ENCODE measurements around the gene GJC3.

Gene GJC3

DNA sequence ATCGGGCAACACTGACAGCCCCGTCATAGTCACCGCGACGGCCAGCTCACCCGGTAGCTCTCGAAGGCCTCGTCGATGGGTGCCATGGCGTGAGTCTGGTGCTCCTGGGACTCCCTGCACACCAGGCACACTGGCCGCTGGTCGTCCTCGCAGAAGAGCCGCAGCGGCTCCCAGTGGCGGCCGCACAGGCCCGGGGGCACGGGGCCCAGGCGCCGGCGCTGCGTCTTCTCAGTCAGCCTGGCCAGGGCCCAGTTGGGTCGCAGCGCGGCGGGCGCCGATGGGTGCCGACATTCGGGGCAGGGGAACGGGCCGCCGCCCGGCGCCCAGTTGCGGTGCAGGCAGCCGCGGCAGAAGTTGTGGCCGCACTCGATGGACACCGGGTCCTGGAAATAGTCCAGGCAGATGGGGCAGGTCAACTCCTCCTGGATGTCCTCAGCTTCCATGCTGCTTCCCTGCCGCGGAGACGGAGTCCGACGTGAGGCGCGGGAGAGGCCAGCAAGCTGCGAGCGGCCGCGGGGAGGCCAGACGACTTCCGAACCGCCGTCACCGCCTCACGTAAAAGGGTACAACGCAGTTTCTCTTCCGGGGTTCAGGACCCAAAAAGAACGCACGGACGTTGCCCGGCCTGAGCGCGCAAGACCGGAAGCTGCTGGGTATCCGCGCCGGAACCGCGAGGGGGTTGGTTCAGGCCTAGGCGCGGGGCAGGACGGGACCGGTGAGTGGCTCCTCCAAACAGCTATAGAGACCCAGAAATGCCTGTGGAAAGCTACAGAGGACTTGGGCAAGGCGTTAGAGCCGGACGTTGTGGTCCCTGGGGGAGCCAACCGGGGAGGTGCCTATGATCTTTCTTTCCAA is 10.2 kb downstream of the GJC3 start, which contains the start of gene TRIM4:
TRIM4 (minus strand) TSS at position 572 of the 855 bp plus-strand sequence; CDS start at position 443, 129 bp downstream.
- peak within 1 kb of the TSS; percentile 93 for H3K4me3 ChIP-seq (ENCODE audit: control insufficient read depth, low read depth, low read length)
- peak; percentile 78 for DNase-seq (ENCODE audit: low read depth)
- TF ChIP-seq, protein P1, sequence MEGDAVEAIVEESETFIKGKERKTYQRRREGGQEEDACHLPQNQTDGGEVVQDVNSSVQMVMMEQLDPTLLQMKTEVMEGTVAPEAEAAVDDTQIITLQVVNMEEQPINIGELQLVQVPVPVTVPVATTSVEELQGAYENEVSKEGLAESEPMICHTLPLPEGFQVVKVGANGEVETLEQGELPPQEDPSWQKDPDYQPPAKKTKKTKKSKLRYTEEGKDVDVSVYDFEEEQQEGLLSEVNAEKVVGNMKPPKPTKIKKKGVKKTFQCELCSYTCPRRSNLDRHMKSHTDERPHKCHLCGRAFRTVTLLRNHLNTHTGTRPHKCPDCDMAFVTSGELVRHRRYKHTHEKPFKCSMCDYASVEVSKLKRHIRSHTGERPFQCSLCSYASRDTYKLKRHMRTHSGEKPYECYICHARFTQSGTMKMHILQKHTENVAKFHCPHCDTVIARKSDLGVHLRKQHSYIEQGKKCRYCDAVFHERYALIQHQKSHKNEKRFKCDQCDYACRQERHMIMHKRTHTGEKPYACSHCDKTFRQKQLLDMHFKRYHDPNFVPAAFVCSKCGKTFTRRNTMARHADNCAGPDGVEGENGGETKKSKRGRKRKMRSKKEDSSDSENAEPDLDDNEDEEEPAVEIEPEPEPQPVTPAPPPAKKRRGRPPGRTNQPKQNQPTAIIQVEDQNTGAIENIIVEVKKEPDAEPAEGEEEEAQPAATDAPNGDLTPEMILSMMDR (IDR thresholded peaks at IDR 0.05; ENCODE audit: control insufficient read depth, insufficient read depth, low read depth, low read length, missing control alignments), result peak; percentile 10

DNA sequence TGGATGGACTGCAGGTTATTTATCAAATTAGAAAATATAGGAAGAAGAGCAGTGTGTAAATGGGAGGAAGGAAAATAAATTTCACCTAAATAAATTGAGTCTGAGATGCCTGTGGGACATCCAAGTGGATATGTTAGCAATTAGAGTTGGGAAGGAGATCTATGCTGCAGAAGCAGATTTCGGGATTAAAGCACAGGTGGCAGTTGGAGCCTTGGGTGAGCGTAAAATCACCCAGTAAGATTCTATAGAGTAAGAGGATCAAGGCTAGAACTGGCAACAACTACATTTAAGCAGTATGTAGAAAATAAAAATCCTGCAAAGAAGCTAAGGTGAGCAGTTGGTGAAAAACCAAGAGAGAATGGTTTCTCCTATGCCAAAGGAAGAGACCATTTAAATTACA is 18.4 kb downstream of the GJC3 start:
- H3K4me3 ChIP-seq (ENCODE audit: control insufficient read depth, low read depth, low read length), result no peak overlapping the region
- TF ChIP-seq, protein P1 (IDR thresholded peaks at IDR 0.05; ENCODE audit: control insufficient read depth, insufficient read depth, low read depth, low read length, missing control alignments), result no peak
- DNase-seq (ENCODE audit: low read depth), result no peak

DNA sequence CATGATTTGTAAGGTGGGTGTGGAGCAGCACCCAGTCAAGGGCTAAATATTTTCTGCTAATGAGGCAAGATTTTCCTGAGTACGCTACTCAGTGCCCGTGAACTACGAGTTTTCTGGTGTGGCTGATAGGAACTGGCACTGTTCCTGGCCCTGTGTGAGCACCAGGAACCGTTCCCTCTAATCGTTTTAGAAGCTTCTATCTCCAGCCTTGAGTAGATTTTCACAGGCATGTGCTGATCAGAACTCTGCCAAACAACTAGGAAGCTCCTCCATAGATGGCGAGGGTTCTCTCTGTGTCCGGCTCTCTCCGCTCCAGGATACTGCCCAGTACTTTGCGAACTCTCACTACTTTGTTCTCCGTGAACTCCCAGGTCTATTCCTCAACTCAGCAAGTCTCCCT is 27.8 kb downstream of the GJC3 start:
- TF ChIP-seq, protein P1 (IDR thresholded peaks at IDR 0.05; ENCODE audit: control insufficient read depth, insufficient read depth, low read depth, low read length, missing control alignments), result no peak
- DNase-seq (ENCODE audit: low read depth), result no peak
- H3K4me3 ChIP-seq (ENCODE audit: control insufficient read depth, low read depth, low read length), result no peak overlapping the region

DNA sequence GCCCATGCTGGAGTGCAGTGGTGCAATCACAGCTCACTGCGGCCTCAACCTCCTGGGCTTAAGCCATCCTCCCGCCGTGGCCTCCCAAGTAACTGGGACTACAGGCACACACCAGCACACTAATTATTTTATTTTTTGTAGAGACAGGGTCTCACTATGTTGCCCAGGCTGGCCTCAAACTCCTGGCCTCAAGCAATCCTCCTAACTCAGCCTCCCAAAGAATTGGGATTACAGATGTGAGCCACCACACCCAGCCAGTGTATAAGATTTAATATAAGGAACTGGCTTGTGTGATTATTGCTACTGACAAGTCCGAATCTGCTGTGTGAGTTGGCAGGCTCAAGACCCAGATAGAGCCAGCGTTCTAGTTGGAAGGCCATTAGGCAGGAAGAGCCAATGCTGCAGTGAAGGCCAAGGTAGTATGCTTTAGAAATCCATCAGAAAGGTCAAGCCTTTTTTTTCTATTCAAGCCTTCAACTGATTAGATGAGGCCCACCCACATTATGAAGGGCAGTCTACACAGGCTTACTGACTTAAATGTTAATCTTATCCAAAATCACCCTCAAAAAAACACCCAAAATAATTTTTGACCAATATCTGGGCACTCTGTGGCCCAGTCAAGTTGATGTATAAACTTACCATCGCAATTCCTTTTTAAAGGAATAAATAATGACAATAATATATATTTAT is 29.4 kb downstream of the GJC3 start:
- no peak for DNase-seq (ENCODE audit: low read depth)
- TF ChIP-seq, protein P1 (IDR thresholded peaks at IDR 0.05; ENCODE audit: control insufficient read depth, insufficient read depth, low read depth, low read length, missing control alignments), result no peak
- no peak overlapping the region for H3K4me3 ChIP-seq (ENCODE audit: control insufficient read depth, low read depth, low read length)

DNA sequence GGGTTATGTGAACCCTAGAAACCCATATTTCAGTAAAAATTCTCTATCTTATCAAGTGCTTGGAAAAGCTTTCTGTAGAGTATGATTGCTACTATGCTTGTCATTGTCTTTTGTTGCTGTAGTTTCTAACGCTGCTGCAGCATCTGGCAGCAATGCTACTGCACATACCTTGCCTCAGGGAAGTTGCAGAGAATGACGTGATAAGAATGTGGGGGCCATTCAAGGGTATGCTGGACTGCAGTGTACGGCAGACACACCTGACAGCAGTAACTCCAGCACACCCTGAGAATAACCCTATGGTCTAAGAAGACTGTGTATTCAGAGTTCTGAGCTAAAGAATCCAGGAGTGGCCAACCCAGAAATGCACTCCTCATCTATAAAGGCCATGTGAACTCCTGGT is 30.6 kb downstream of the GJC3 start:
- no peak for DNase-seq (ENCODE audit: low read depth)
- H3K4me3 ChIP-seq (ENCODE audit: control insufficient read depth, low read depth, low read length), result no peak overlapping the region
- TF ChIP-seq, protein P1 (IDR thresholded peaks at IDR 0.05; ENCODE audit: control insufficient read depth, insufficient read depth, low read depth, low read length, missing control alignments), result no peak

DNA sequence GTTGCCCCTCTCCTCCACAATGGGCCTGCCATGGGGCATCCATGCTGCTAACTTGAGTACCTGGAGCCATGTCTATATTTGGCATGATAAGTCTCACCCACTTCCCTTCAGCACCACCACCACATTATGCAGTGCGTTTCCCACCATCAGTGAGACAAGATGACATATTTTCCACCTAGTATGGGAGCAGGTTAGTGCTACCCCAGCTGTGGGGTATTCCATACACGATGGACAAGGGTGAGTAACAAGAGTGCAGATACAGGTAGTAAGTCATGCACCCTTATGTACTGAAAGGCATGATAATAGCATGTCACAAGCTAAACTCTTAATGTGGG is 31.4 kb downstream of the GJC3 start:
- DNase-seq (ENCODE audit: low read depth), result no peak
- TF ChIP-seq, protein P1 (IDR thresholded peaks at IDR 0.05; ENCODE audit: control insufficient read depth, insufficient read depth, low read depth, low read length, missing control alignments), result no peak
- H3K4me3 ChIP-seq (ENCODE audit: control insufficient read depth, low read depth, low read length), result no peak overlapping the region

All from AG09309 (cell line).